OCI-LY7 (cell line): ENCODE results near the gene TNFAIP3. TPM values are rescaled to one million over a fixed set of nuclear protein-coding genes. Genes with fewer than 3 reads are reported as not detected.

Source experiments
- Bru-seq: library from RNA; stranded (reverse); fragments of 400-500 nt; gene quantifications from one replicate; lab custom pipeline; 2021; lab: Mats Ljungman, UMichigan
- BruChase-seq, 2 experiments: library from RNA; stranded (reverse); fragments of 400-500 nt; gene quantifications; one replicate each; lab custom pipeline; 2021; lab: Mats Ljungman, UMichigan
- BruUV-seq: library from RNA; stranded (reverse); fragments of 400-500 nt; replicated peaks from 2 replicates; lab custom pipeline; 2021; lab: Mats Ljungman, UMichigan
- CTCF ChIA-PET: fragments of 300-600 bp; sonication (Branson Sonifier 250); formaldehyde crosslinking; loops from one replicate; lab custom pipeline; 2022; ENCODE audit warnings: antibody characterized with exemption; ENCODE audit not compliant: unreplicated experiment; lab: Charles Lee
- POLR2A ChIA-PET: fragments of 300-600 bp; sonication (Branson Sonifier 250); formaldehyde crosslinking; loops from one replicate; lab custom pipeline; 2022; ENCODE audit warnings: antibody characterized with exemption; lab: Charles Lee
- DNase-seq: peaks from one replicate; pipeline ENCODE4 v3.0.0-alpha.2; 2015; ENCODE audit warnings: low spot score
- H2AFZ ChIP-seq: fragments of 200-600 bp; sonication (generic), shearing (Covaris generic); 2 replicates; pipeline ENCODE4 v1.6.1; 2014; ENCODE audit warnings: mild to moderate bottlenecking, antibody characterized with exemption, low read length, moderate library complexity
- H3K27ac ChIP-seq: fragments of 200-600 bp; sonication (generic); 2 replicates; pipeline ENCODE4 v1.5.1; 2014; ENCODE audit warnings: mixed run types, low read depth, mild to moderate bottlenecking, moderate library complexity, low read length, inconsistent platforms; ENCODE audit not compliant: poor library complexity, severe bottlenecking
- H3K36me3 ChIP-seq: fragments of 200-600 bp; sonication (generic); 2 replicates; pipeline ENCODE4 v1.6.1; 2014; ENCODE audit warnings: mild to moderate bottlenecking, antibody characterized with exemption, low read length, moderate library complexity, mixed read lengths; ENCODE audit not compliant: insufficient read depth
- H3K4me1 ChIP-seq: fragments of 200-600 bp; sonication (generic); 2 replicates; pipeline ENCODE4 v1.5.1; 2014; ENCODE audit warnings: mild to moderate bottlenecking, low read length; ENCODE audit not compliant: insufficient read depth, poor library complexity, severe bottlenecking
- H3K4me2 ChIP-seq: fragments of 200-600 bp; sonication (generic); 2 replicates; pipeline ENCODE4 v1.6.1; 2014; ENCODE audit warnings: mild to moderate bottlenecking, low read length
- H3K4me3 ChIP-seq: fragments of 200-600 bp; sonication (generic); 2 replicates; pipeline ENCODE4 v1.5.1; 2014; ENCODE audit warnings: mild to moderate bottlenecking, low read depth, low read length; ENCODE audit not compliant: poor library complexity, severe bottlenecking
- H3K79me2 ChIP-seq: fragments of 200-600 bp; sonication (generic); 2 replicates; pipeline ENCODE4 v1.6.1; 2016; ENCODE audit warnings: low read depth, mild to moderate bottlenecking, low read length, moderate library complexity, mixed read lengths; ENCODE audit not compliant: insufficient read depth
- H3K9me2 ChIP-seq: fragments of 200-600 bp; sonication (generic); 2 replicates; pipeline ENCODE4 v1.6.1; 2016; ENCODE audit warnings: mild to moderate bottlenecking, low read length, mixed read lengths; ENCODE audit not compliant: insufficient read depth
- H3K9me3 ChIP-seq: fragments of 200-600 bp; sonication (generic); 2 replicates; pipeline ENCODE4 v1.6.1; 2014; ENCODE audit warnings: mild to moderate bottlenecking, mixed run types, low read length, mixed read lengths
- H4K20me1 ChIP-seq: fragments of 200-600 bp; sonication (generic); 2 replicates; pipeline ENCODE4 v1.6.1; 2014; ENCODE audit warnings: mild to moderate bottlenecking, antibody characterized with exemption, low read length, moderate library complexity, mixed read lengths; ENCODE audit not compliant: insufficient read depth
- EZH2phosphoT487 ChIP-seq: fragments of 200-600 bp; sonication (generic); IDR thresholded peaks from 2 replicates; pipeline ENCODE4 v1.6.1; 2018; ENCODE audit warnings: low read depth, borderline replicate concordance, mild to moderate bottlenecking, mixed run types, antibody characterized with exemption, low read length, moderate library complexity, mixed read lengths
- intact Hi-C: fragments of 100-400 bp; cut with micrococcal nuclease; formaldehyde crosslinking; loops from one replicate; pipeline ENCODE4 v1.10.0; 2022; ENCODE audit not compliant: unreplicated experiment
- long read RNA-seq: library from polyadenylated mRNA; stranded (forward); transcript quantifications from one replicate; pipeline ENCODE4 v2.0.0, GENCODE V29; 2022
- total RNA-seq, 2 experiments: library from RNA; depleted of rRNA in 1 of 2; stranded (reverse); fragments of >200 nt in 1 of 2; shearing (Covaris generic) in 1 of 2; gene quantifications; 2 replicates each; pipeline ENCODE4 v1.2.3, GENCODE V29; 2014 to 2022
- TF ChIP-seq, protein P1 (sequence below): fragments of 200-600 bp; sonication (generic); conservative IDR thresholded peaks from 2 replicates; pipeline ENCODE4 v1.5.1; 2014; ENCODE audit warnings: mild to moderate bottlenecking, antibody characterized with exemption, low read length, moderate library complexity, mixed read lengths

TNFAIP3 gene
- total RNA-seq (2014; rRNA removed; shearing (Covaris generic)) (7.0 and 8.8 TPM in 2 replicates), total RNA-seq (2022) (23.6 and 28.3 TPM in 2 replicates), Bru-seq, nascent RNA (percentile 78 among the genes with signal in this experiment), BruChase-seq, experiment 1, labeled RNA remaining after a 6-hour chase (percentile 54 among the genes with signal in this experiment), BruChase-seq, experiment 2, labeled RNA remaining after a 2-hour chase (percentile 61 among the genes with signal in this experiment)
- long read RNA-seq, full-length matches to known transcripts, result 10 of 25 reads
- long read RNA-seq, partial matches to known transcripts, result 6 of 25 reads
- long read RNA-seq, other reads (novel, unspliced or antisense), result 9 of 25 reads

DNA sequence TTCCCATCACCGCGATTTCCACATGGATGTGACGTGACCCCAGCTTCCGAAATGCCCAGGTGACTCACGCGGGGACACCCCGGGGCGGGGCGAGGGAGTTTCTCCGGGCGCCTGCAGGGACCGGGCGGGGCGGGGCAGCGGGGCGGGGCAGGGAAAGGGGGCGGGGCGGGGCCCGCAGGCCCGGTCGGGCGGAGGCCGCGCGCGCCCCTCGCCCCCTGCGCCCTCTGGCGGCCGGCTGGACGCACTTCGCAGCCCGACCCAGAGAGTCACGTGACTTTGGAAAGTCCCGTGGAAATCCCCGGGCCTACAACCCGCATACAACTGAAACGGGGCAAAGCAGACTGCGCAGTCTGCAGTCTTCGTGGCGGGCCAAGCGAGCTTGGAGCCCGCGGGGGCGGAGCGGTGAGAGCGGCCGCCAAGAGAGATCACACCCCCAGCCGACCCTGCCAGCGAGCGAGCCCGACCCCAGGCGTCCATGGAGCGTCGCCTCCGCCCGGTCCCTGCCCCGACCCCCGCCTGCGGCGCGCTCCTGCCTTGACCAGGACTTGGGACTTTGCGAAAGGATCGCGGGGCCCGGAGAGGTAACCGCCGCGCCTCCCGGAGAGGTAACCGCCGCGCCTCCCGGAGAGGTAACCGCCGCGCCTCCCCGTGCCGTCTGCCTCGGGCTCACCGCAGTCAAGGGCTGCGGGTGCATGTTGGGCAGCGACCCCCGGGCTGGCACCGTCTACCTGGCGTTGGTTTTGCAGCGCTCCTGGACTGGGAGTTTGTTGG is at the start of gene TNFAIP3:
TSS of gene TNFAIP3 (plus strand) at position 346 of the 771 bp plus-strand sequence. CDS start 3,969 bp downstream, outside the sequence.
- peaks cover 45% of the 10 kb centered on the region for H3K4me1 ChIP-seq
- intact Hi-C loops, result loop anchor here (1.0 to 2.0 kb wide), 7 partner anchors 37 to 159 kb away; no protein-coding TSS in a partner anchor
- CTCF ChIA-PET, result interaction anchor here (0.6 to 1.5 kb wide), 9 partner anchors 35 to 605 kb away, joined by 3 to 6 read pairs (median 3); no protein-coding TSS in a partner anchor
- POLR2A ChIA-PET, result interaction anchor here (0.5 to 2.0 kb wide), 10 partner anchors 9 to 163 kb away, joined by 3 to 6 read pairs (median 3); no protein-coding TSS in a partner anchor
- peak within 1 kb of the TSS; percentile 85 for H3K4me3 ChIP-seq
- H3K36me3 ChIP-seq, result peaks cover 13% of the 10 kb centered on the region
- H3K4me2 ChIP-seq, result peak within 1 kb of the TSS; percentile 79
- H2AFZ ChIP-seq, result peak within 1 kb of the TSS; percentile 80; the same call in 1 of the 2 replicates
- DNase-seq, result peak; percentile 96
- H4K20me1 ChIP-seq, result peaks cover 7% of the 10 kb centered on the region; the same call in 1 of the 2 replicates
- H3K9me3 ChIP-seq, result no peaks in the 10 kb centered on the region
- TF ChIP-seq, protein P1, sequence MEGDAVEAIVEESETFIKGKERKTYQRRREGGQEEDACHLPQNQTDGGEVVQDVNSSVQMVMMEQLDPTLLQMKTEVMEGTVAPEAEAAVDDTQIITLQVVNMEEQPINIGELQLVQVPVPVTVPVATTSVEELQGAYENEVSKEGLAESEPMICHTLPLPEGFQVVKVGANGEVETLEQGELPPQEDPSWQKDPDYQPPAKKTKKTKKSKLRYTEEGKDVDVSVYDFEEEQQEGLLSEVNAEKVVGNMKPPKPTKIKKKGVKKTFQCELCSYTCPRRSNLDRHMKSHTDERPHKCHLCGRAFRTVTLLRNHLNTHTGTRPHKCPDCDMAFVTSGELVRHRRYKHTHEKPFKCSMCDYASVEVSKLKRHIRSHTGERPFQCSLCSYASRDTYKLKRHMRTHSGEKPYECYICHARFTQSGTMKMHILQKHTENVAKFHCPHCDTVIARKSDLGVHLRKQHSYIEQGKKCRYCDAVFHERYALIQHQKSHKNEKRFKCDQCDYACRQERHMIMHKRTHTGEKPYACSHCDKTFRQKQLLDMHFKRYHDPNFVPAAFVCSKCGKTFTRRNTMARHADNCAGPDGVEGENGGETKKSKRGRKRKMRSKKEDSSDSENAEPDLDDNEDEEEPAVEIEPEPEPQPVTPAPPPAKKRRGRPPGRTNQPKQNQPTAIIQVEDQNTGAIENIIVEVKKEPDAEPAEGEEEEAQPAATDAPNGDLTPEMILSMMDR, result peak; percentile 64
- TF ChIP-seq EZH2phosphoT487, result no peak
- peak within 1 kb of the TSS; percentile 79 for H3K27ac ChIP-seq
- no TSS peak for BruUV-seq
- no peaks in the 10 kb centered on the region for H3K9me2 ChIP-seq
- H3K79me2 ChIP-seq, result peaks cover 41% of the 10 kb centered on the region

- no TSS peak for BruUV-seq
- Histone ChIP-seq H3K9me3 (no peaks in the 10 kb centered on the region), H3K9me2 (no peaks in the 10 kb centered on the region), H4K20me1 (no peaks in the 10 kb centered on the region), H3K4me3 (no peak overlapping the region), H3K4me1 (no peaks in the 10 kb centered on the region), H3K4me2 (no peak overlapping the region), H3K36me3 (no peaks in the 10 kb centered on the region), H3K79me2 (no peaks in the 10 kb centered on the region), H2AFZ (no peak overlapping the region), H3K27ac (no peak overlapping the region)
- CTCF ChIA-PET, result no interaction called here
- POLR2A ChIA-PET, result interaction anchor here (0.7 to 1.0 kb wide), 2 partner anchors 18 to 123 kb away, joined by 3 to 4 read pairs; no protein-coding TSS in a partner anchor
- DNase-seq, result no peak
- no peak for TF ChIP-seq EZH2phosphoT487
- intact Hi-C loops, result no loop called here
These were observed 48.6 kb upstream of the TNFAIP3 start for GRCh38 chr6:137818440-137818839.

GRCh38 chr6:137819740-137820139 is 47.3 kb upstream of the TNFAIP3 start:
- H3K4me2 ChIP-seq, result no peak overlapping the region
- H3K27ac ChIP-seq, result no peak overlapping the region
- CTCF ChIA-PET, result no interaction called here
- POLR2A ChIA-PET, result no interaction called here
- BruUV-seq, result no TSS peak
- intact Hi-C loops, result loop anchor here (5.0 kb wide), 1 partner anchor 43 kb away; no protein-coding TSS in a partner anchor
- no peak overlapping the region for H3K4me3 ChIP-seq
- no peaks in the 10 kb centered on the region for H3K36me3 ChIP-seq
- TF ChIP-seq, protein P1, result no peak
- TF ChIP-seq EZH2phosphoT487, result no peak
- H2AFZ ChIP-seq, result no peak overlapping the region
- H3K9me3 ChIP-seq, result no peaks in the 10 kb centered on the region
- DNase-seq, result no peak
- no peaks in the 10 kb centered on the region for H3K79me2 ChIP-seq
- H3K4me1 ChIP-seq, result no peaks in the 10 kb centered on the region
- no peaks in the 10 kb centered on the region for H4K20me1 ChIP-seq
- no peaks in the 10 kb centered on the region for H3K9me2 ChIP-seq
